ENCODE data around the gene KRTAP4-16. TPM values are rescaled to one million over a fixed set of nuclear protein-coding genes. Genes with fewer than 3 reads are reported as not detected.
"Not testable (repeated sequence)": the region's sequence is repeated elsewhere in the genome, so short reads cannot be mapped to it uniquely, and the experiment has no call there.

KRTAP4-16 gene
- total RNA-seq, 1 experiment from 2014 or later = not detected

DNA sequence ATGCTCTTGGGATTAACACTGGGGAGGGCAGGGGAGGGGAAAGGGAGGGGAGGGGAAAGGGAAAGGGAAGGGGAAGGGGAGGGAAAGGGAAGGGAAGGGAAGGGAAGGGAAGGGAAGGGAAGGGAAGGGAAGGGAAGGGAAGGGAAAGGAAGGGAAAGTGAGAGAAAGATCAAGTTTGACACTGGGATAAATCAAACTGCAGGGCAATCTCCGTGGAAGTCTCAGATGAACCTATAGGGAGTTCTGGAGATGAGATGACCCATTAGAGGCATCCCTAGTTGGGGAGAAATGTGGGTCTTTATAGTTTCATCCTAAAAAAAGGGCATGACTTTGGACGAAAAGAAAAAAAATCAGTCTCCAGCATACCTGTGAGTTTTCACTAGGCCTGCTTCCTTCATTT is 19.7 kb upstream of the KRTAP4-16 start:
- CTCF ChIA-PET = no interaction called here
- Mint-ChIP-seq H3K4me1 (ENCODE audit: low read depth, unreplicated experiment) (peaks cover 18% of the 10 kb centered on the region), H3K27ac (ENCODE audit: unreplicated experiment) (no peak overlapping the region), H3K36me3 (ENCODE audit: insufficient read depth, unreplicated experiment) (no peaks in the 10 kb centered on the region), H3K4me3 (ENCODE audit: low read depth, unreplicated experiment) (no peak overlapping the region), H3K27me3 (ENCODE audit: unreplicated experiment) (no peaks in the 10 kb centered on the region), H3K9me3 (ENCODE audit: low read depth, unreplicated experiment) (peaks cover 6% of the 10 kb centered on the region)
- BruUV-seq (replicated peaks) = no TSS peak
- DNase-seq = no peak
- intact Hi-C loops (cut with micrococcal nuclease; ENCODE audit: unreplicated experiment) = no loop called here
- TF ChIP-seq, protein P1, sequence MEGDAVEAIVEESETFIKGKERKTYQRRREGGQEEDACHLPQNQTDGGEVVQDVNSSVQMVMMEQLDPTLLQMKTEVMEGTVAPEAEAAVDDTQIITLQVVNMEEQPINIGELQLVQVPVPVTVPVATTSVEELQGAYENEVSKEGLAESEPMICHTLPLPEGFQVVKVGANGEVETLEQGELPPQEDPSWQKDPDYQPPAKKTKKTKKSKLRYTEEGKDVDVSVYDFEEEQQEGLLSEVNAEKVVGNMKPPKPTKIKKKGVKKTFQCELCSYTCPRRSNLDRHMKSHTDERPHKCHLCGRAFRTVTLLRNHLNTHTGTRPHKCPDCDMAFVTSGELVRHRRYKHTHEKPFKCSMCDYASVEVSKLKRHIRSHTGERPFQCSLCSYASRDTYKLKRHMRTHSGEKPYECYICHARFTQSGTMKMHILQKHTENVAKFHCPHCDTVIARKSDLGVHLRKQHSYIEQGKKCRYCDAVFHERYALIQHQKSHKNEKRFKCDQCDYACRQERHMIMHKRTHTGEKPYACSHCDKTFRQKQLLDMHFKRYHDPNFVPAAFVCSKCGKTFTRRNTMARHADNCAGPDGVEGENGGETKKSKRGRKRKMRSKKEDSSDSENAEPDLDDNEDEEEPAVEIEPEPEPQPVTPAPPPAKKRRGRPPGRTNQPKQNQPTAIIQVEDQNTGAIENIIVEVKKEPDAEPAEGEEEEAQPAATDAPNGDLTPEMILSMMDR (IDR thresholded peaks at IDR 0.05; ENCODE audit: unreplicated experiment) = no peak

DNA sequence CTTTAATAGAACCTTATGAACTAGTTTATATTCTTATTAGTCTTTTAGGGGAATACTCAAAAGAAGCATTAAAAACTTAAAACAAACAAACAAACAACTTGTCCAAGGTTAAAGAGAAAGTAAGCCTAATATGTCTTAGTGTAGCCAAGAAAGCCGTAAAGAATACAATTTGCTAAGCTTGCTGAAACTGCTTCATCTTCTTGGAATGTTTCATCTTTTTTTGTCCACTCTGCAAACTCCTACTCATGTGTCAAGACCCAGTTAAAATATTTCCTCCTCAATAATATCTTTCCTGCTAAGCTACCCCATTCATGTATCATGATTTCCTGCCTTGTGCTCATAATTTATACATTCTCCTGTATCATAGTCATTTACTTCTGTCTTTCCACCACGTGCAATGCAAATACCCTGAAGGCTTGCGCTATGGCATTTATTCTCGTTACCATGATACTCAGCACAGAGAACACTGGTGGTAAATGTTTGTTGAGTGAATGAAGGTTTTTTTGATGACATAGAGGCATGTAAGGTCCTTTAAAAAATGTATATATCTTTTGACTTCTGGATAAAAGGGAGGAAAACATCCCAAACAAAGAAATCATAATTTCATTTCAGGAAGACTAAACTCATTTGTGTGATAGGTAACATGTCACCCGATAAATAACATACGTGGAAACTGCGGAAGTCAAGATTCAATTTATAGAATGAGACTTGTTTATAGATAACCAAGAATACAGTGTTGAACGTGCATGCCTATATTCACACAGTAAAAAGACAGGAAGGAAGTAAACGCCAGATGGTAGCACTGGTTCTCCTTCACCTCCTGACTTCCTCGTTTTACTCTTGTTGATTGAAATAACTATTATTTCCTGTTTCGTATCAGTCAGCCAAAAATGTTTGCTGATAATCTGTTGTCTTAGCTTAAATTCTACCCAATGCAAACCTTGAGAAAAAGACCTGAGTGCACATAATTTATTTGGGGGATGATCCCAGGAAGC is 18.0 kb upstream of the KRTAP4-16 start:
- H3K27ac Mint-ChIP-seq (ENCODE audit: unreplicated experiment); H3K27me3 Mint-ChIP-seq (ENCODE audit: unreplicated experiment); BruUV-seq (replicated peaks); H3K4me3 Mint-ChIP-seq (ENCODE audit: low read depth, unreplicated experiment); CTCF ChIA-PET; H3K36me3 Mint-ChIP-seq (ENCODE audit: insufficient read depth, unreplicated experiment); H3K9me3 Mint-ChIP-seq (ENCODE audit: low read depth, unreplicated experiment); DNase-seq; intact Hi-C loops (cut with micrococcal nuclease; ENCODE audit: unreplicated experiment): not testable (repeated sequence)
- peaks cover 29% of the 10 kb centered on the region for H3K4me1 Mint-ChIP-seq (ENCODE audit: low read depth, unreplicated experiment)

DNA sequence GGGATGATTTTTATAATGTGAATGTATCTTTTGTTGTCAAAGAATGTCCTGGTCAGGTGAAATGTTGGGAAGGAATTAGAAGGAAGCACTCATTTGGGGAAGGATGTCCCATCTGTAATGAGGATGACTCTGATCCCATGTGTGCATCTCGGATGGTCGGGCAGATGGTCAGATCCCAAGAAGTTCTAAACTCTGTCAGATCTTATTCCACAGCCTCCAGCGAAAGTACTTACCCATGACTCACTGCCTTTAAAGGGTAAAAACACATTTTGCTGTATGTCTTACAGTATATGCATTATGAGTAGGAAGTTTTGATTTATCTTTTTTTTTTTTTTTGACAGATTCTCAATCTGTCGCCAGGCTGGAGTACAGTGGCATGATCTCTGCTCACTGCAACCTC is 16.7 kb upstream of the KRTAP4-16 start:
- Mint-ChIP-seq H3K4me1 (ENCODE audit: low read depth, unreplicated experiment) (peaks cover 32% of the 10 kb centered on the region), H3K4me3 (ENCODE audit: low read depth, unreplicated experiment) (no peak overlapping the region), H3K27ac (ENCODE audit: unreplicated experiment) (no peak overlapping the region), H3K27me3 (ENCODE audit: unreplicated experiment) (no peaks in the 10 kb centered on the region), H3K36me3 (ENCODE audit: insufficient read depth, unreplicated experiment) (no peaks in the 10 kb centered on the region), H3K9me3 (ENCODE audit: low read depth, unreplicated experiment) (peaks cover 3% of the 10 kb centered on the region)
- CTCF ChIA-PET = no interaction called here
- TF ChIP-seq, protein P1 (IDR thresholded peaks at IDR 0.05; ENCODE audit: unreplicated experiment) = no peak
- no peak for DNase-seq
- intact Hi-C loops (cut with micrococcal nuclease; ENCODE audit: unreplicated experiment) = no loop called here
- no TSS peak for BruUV-seq (replicated peaks)

DNA sequence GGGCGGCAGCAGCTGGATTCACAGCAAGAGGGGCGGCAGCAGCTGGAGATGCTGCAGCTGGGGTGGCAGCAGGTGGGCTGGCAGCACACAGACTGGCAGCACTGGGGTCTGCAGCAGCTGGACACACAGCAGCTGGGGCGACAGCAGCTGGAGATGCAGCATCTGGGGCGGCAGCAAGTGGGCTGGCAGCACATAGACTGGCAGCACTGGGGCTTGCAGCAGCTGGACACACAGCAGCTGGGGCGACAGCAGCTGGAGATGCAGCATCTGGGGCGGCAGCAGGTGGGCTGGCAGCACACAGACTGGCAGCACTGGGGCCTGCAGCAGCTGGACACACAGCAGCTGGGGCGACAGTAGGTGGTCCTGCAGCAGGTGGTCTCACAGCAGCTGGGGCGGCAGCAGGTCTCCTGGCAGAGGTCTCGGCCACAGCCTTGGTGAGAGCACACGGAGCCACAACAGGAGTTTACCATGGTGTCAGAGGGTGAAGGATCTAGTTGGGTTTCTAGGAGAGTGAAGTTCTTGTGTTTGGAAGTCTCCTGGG is 15.9 kb upstream of the KRTAP4-16 start, which contains the start of gene KRTAP4-11:
KRTAP4-11 (minus strand) TSS at position 528 of the 541 bp plus-strand sequence; CDS start at position 470, 58 bp downstream.
- intact Hi-C loops (cut with micrococcal nuclease; ENCODE audit: unreplicated experiment); BruUV-seq (replicated peaks); H3K4me3 Mint-ChIP-seq (ENCODE audit: low read depth, unreplicated experiment); DNase-seq; H3K27ac Mint-ChIP-seq (ENCODE audit: unreplicated experiment); CTCF ChIA-PET; H3K27me3 Mint-ChIP-seq (ENCODE audit: unreplicated experiment); H3K9me3 Mint-ChIP-seq (ENCODE audit: low read depth, unreplicated experiment); H3K36me3 Mint-ChIP-seq (ENCODE audit: insufficient read depth, unreplicated experiment): not testable (repeated sequence)
- peaks cover 25% of the 10 kb centered on the region for H3K4me1 Mint-ChIP-seq (ENCODE audit: low read depth, unreplicated experiment)

DNA sequence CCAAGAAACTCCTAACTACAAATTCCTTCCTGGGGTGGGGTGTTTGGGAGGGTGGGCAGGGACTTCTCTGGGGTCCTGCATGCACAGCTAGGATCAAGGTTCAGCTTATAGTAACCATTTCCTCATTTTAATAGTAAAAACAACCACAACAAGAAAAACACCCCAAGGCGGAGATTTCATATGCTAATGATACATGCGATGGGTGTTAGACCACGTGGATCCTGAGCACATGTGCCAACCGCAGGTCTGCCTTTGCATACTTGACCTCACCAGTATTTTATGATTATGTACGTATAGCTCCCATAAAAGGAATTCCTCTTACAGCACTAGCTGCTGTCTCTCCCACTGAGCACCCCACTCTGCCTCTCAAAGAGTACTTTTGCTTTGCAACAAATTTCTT is 14.3 kb upstream of the KRTAP4-16 start:
- DNase-seq = no peak
- Mint-ChIP-seq H3K36me3 (ENCODE audit: insufficient read depth, unreplicated experiment) (no peaks in the 10 kb centered on the region), H3K4me3 (ENCODE audit: low read depth, unreplicated experiment) (no peak overlapping the region), H3K27me3 (ENCODE audit: unreplicated experiment) (no peaks in the 10 kb centered on the region), H3K9me3 (ENCODE audit: low read depth, unreplicated experiment) (peaks cover 1% of the 10 kb centered on the region), H3K4me1 (ENCODE audit: low read depth, unreplicated experiment) (peaks cover 22% of the 10 kb centered on the region), H3K27ac (ENCODE audit: unreplicated experiment) (no peak overlapping the region)
- intact Hi-C loops (cut with micrococcal nuclease; ENCODE audit: unreplicated experiment) = no loop called here
- CTCF ChIA-PET = interaction anchor here (0.6 kb wide), 1 partner anchor 316 kb away, joined by 10 read pairs; no protein-coding TSS in a partner anchor
- BruUV-seq (replicated peaks) = no TSS peak
- TF ChIP-seq, protein P1 (IDR thresholded peaks at IDR 0.05; ENCODE audit: unreplicated experiment) = no peak

Data from Calu3 (cell line).